ENCODE results near the gene ELAVL3. TPM values are rescaled to one million over a fixed set of nuclear protein-coding genes. Genes with fewer than 3 reads are reported as not detected.
"Not testable (repeated sequence)": the region's sequence is repeated elsewhere in the genome, so short reads cannot be mapped to it uniquely, and the experiment has no call there.

Gene ELAVL3
- total RNA-seq, 1 experiment from 2014 or later: not detected

- no peak for DNase-seq (ENCODE audit: low read depth)
Observed at GRCh38 chr19:11435833-11436313, 45.0 kb downstream of the ELAVL3 start.

- DNase-seq (ENCODE audit: low read depth): peak; percentile 100
Observed at GRCh38 chr19:11435057-11435832, 45.6 kb downstream of the ELAVL3 start, which contains the start of the genes ODAD3 and PRKCSH. TSS of gene ODAD3 (minus strand) at chr19:11435121. CDS start at chr19:11435016, 105 bp downstream. TSS of gene PRKCSH (plus strand) at chr19:11435635. CDS start at chr19:11436118, 483 bp downstream.

- DNase-seq (ENCODE audit: low read depth): no peak
Observed at GRCh38 chr19:11434703-11435056, 46.2 kb downstream of the ELAVL3 start.

- DNase-seq (ENCODE audit: low read depth): not testable (repeated sequence)
Observed at GRCh38 chr19:11433526-11433925, 47.3 kb downstream of the ELAVL3 start.

GRCh38 chr19:11426656-11427055, 54.2 kb downstream of the ELAVL3 start:
- no peak for DNase-seq (ENCODE audit: low read depth)

GRCh38 chr19:11425719-11426457, 55.0 kb downstream of the ELAVL3 start:
- DNase-seq (ENCODE audit: low read depth): no peak

- no peak for DNase-seq (ENCODE audit: low read depth)
Observed at GRCh38 chr19:11423791-11424181, 57.1 kb downstream of the ELAVL3 start.

GRCh38 chr19:11423164-11423790, 57.6 kb downstream of the ELAVL3 start:
- no peak for DNase-seq (ENCODE audit: low read depth)

GRCh38 chr19:11422163-11423065, 58.4 kb downstream of the ELAVL3 start:
- DNase-seq (ENCODE audit: low read depth): peak; percentile 77

GRCh38 chr19:11421371-11422098, 59.3 kb downstream of the ELAVL3 start:
- peak; percentile 25 for DNase-seq (ENCODE audit: low read depth)

- DNase-seq (ENCODE audit: low read depth): no peak
Observed at GRCh38 chr19:11420429-11421370, 60.1 kb downstream of the ELAVL3 start.

- DNase-seq (ENCODE audit: low read depth): no peak
Observed at GRCh38 chr19:11418549-11419506, 62.0 kb downstream of the ELAVL3 start, which contains the start of gene RGL3. TSS of gene RGL3 (minus strand) at chr19:11419314. CDS start at chr19:11419278, 36 bp downstream.

GRCh38 chr19:11418094-11418548, 62.7 kb downstream of the ELAVL3 start:
- DNase-seq (ENCODE audit: low read depth): no peak

GRCh38 chr19:11416346-11417052, 64.3 kb downstream of the ELAVL3 start:
- DNase-seq (ENCODE audit: low read depth): no peak

- DNase-seq (ENCODE audit: low read depth): no peak
Observed at GRCh38 chr19:11414544-11414943, 66.3 kb downstream of the ELAVL3 start.

- DNase-seq (ENCODE audit: low read depth): peak; percentile 79
Observed at GRCh38 chr19:11410682-11411081, 70.2 kb downstream of the ELAVL3 start.

GRCh38 chr19:11408591-11408990, 72.3 kb downstream of the ELAVL3 start:
- no peak for DNase-seq (ENCODE audit: low read depth)

All from Daoy (cell line).